Measurements from ENCODE around the gene EFEMP2. TPM values are rescaled to one million over a fixed set of nuclear protein-coding genes. Genes with fewer than 3 reads are reported as not detected.

The EFEMP2 gene
- polyA plus RNA-seq (2012; ENCODE audit: insufficient read depth, insufficient read length, low read depth), result 95.6 TPM

DNA sequence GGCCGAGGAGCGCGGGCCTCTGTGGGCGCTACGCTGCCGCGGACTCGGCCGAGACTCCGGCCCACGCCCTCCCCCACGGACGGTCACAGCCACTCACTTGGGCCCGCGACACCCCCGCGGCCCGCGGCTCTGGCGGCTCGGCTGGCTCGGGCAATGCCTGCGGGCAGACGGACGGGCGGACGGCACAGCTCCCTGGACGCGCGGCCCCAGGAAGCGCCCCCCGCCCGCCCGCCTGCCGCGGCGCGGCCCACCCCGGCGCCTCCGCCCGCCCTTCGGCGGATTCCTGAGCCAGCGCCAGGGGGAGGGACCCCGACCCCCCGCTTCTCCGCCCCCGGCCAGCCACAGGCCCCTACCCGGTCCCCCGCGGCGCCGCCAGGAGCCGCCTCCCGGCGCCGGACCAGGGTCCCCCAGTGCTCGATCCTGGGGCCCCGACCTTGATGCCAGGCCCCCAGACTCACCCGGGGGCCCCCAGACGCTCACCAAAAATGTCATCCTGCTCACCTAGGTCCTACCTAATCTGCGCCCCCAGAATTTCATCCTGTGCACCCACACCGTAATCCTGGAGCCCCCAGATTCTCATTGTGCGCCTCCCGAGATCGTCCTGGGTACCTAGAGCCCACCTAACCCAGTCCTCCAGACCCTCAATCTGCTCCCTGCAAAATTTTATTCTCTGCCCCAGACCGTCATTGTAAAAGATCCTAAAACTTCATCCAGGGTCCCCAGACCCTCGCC is at the start of gene EFEMP2:
Gene EFEMP2, minus strand, starts transcription at position 215 of the 732 bp plus-strand sequence. CDS start 446 bp downstream, outside the sequence.
- DNase-seq, result no peak
- TF ChIP-seq, protein P1, sequence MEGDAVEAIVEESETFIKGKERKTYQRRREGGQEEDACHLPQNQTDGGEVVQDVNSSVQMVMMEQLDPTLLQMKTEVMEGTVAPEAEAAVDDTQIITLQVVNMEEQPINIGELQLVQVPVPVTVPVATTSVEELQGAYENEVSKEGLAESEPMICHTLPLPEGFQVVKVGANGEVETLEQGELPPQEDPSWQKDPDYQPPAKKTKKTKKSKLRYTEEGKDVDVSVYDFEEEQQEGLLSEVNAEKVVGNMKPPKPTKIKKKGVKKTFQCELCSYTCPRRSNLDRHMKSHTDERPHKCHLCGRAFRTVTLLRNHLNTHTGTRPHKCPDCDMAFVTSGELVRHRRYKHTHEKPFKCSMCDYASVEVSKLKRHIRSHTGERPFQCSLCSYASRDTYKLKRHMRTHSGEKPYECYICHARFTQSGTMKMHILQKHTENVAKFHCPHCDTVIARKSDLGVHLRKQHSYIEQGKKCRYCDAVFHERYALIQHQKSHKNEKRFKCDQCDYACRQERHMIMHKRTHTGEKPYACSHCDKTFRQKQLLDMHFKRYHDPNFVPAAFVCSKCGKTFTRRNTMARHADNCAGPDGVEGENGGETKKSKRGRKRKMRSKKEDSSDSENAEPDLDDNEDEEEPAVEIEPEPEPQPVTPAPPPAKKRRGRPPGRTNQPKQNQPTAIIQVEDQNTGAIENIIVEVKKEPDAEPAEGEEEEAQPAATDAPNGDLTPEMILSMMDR (IDR thresholded peaks at IDR 0.05; ENCODE audit: low read depth, low read length), result no peak
- H3K9me3 ChIP-seq, result no peaks in the 10 kb centered on the region
- peak within 1 kb of the TSS; percentile 59 for H3K4me3 ChIP-seq (ENCODE audit: low read depth, low read length)
- no peaks in the 10 kb centered on the region for H3K27me3 ChIP-seq
- no peaks in the 10 kb centered on the region for H3K36me3 ChIP-seq
- peaks cover 13% of the 10 kb centered on the region for H3K4me1 ChIP-seq

DNA sequence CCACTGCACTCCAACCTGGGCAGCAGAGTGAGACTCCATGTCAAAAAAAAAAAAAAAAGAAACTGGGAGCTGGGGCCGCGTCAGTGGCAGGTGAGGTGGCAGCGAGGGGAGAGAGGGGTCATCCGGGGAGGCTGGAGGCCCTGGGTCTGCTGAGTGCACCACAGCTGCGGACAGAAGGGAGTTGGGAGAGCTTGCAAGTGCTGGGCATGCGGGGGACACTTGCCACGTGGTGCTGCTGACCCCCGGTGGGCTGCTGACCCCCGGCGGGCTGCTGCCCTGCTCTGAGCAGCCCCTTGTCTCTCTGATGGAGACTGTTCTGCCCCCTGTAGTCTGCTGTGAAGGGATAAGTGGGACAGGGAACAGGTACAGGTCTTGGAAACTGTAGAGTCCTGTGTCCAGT is 49.3 kb upstream of the EFEMP2 start:
- Histone ChIP-seq H3K4me3 (ENCODE audit: low read depth, low read length) (no peak overlapping the region), H3K36me3 (no peaks in the 10 kb centered on the region), H3K9me3 (no peaks in the 10 kb centered on the region), H3K4me1 (no peaks in the 10 kb centered on the region), H3K27me3 (no peaks in the 10 kb centered on the region)
- TF ChIP-seq, protein P1 (IDR thresholded peaks at IDR 0.05; ENCODE audit: low read depth, low read length), result no peak
- no peak for DNase-seq

DNA sequence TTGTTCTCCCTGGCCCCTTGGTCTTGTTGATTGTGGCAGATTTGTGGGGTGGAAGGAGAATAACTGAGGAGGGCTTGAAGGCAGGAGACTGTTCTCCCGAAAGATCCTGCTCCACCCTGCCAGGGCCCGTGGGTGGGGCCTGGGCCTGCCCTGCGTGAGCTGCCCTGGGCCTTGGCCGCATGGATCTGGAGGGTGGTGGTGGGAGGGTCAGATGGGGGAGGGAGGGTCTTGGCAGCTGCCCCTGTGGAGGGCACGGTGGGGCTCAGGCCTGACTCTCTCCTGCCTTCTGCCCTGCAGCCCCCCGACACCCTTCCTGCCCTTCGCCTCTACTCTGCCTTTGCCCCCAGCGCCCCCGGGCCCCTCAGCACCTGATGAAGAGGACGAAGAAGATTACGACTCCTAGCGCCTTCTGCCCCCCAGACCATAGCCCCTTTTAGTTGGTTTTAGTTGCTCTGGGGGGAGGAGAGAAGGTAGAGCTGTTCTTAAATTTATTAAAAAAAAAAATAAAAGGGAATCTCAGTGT is 48.5 kb upstream of the EFEMP2 start:
- Histone ChIP-seq H3K27me3 (no peaks in the 10 kb centered on the region), H3K36me3 (no peaks in the 10 kb centered on the region), H3K4me3 (ENCODE audit: low read depth, low read length) (no peak overlapping the region; the same call in 1 of the 2 replicates), H3K4me1 (peaks cover 4% of the 10 kb centered on the region; the same call in 1 of the 2 replicates), H3K9me3 (no peaks in the 10 kb centered on the region)
- TF ChIP-seq, protein P1 (IDR thresholded peaks at IDR 0.05; ENCODE audit: low read depth, low read length), result no peak
- no peak for DNase-seq

DNA sequence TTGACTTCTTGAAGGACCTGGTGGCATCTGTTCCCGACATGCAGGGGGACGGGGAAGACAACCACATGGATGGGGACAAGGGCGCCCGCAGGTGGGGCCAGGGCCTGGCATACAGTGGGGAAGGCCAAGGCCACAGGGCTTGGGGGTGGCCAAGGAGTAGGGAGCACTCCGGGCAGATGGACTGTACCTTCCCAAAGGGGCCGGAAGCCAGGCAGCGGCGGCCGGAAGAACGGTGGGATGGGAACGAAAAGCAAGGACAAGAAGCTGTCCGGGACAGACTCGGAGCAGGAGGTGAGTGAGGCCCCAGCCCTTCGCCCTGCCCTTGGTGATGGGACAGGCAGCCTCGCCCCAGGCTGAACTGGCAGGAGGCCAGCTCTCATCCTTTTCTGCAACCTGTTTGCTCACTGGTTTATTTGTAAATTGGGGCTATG is 47.8 kb upstream of the EFEMP2 start:
- Histone ChIP-seq H3K27me3 (no peaks in the 10 kb centered on the region), H3K4me1 (peaks cover 11% of the 10 kb centered on the region), H3K4me3 (ENCODE audit: low read depth, low read length) (peak overlapping the region; percentile 73), H3K36me3 (no peaks in the 10 kb centered on the region), H3K9me3 (no peaks in the 10 kb centered on the region)
- peak; percentile 34 for DNase-seq
- TF ChIP-seq, protein P1 (IDR thresholded peaks at IDR 0.05; ENCODE audit: low read depth, low read length), result no peak

DNA sequence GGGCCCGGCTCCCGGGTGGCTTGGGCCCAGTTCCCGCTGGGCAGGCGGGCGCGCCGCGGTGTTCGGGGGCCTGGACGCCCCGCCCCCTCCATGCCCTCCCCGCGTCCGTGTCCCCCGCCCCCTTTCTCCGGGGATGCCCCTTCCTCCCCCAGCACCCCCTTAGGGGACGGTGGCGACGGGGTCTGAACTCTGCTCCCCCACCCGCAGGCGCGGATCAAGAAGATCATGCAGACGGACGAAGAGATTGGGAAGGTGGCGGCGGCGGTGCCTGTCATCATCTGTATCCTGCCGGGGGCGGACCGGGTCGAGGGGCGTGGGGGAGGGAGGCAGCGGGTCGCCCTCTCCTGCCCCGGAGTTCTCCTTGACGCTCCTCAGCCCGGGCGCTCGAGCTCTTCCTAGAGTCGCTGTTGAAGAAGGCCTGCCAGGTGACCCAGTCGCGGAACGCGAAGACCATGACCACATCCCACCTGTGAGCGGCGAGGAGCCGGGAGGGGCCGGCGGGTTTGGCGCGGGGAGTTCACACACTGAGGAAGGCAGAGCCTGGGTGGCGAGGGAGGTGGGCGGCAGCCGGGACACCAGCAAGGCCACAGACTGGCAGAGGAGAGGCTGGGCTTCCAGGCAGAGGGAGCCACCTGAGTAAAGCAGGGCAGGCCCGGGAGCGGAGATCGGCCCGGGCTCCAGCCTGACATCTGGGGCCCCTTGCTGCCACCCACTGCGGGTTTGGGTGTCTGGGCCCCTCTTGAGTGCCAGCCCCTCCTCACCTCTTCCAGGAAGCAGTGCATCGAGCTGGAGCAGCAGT is 47.2 kb upstream of the EFEMP2 start:
- Histone ChIP-seq H3K36me3 (no peaks in the 10 kb centered on the region), H3K4me1 (peaks cover 14% of the 10 kb centered on the region)
- DNase-seq, result peak; percentile 42

More for the DNA sequence above, 47.2 kb upstream of the EFEMP2 start:
- Histone ChIP-seq H3K27me3 (no peaks in the 10 kb centered on the region), H3K4me3 (ENCODE audit: low read depth, low read length) (peak overlapping the region; percentile 73), H3K9me3 (no peaks in the 10 kb centered on the region)
- TF ChIP-seq, protein P1 (IDR thresholded peaks at IDR 0.05; ENCODE audit: low read depth, low read length), result no peak
